NCI-H345 treated with DMSO at 0.1 percent for 48 hours (cell line): ENCODE results near the gene TIAM2.
"Not testable (repeated sequence)": the region's sequence is repeated elsewhere in the genome, so short reads cannot be mapped to it uniquely, and the experiment has no call there.

Experiments
- DNase-seq: peaks from one replicate; lab custom pipeline; 2025; ENCODE audit not compliant: unreplicated experiment; lab: John Stamatoyannopoulos, UW

TIAM2 gene

DNA sequence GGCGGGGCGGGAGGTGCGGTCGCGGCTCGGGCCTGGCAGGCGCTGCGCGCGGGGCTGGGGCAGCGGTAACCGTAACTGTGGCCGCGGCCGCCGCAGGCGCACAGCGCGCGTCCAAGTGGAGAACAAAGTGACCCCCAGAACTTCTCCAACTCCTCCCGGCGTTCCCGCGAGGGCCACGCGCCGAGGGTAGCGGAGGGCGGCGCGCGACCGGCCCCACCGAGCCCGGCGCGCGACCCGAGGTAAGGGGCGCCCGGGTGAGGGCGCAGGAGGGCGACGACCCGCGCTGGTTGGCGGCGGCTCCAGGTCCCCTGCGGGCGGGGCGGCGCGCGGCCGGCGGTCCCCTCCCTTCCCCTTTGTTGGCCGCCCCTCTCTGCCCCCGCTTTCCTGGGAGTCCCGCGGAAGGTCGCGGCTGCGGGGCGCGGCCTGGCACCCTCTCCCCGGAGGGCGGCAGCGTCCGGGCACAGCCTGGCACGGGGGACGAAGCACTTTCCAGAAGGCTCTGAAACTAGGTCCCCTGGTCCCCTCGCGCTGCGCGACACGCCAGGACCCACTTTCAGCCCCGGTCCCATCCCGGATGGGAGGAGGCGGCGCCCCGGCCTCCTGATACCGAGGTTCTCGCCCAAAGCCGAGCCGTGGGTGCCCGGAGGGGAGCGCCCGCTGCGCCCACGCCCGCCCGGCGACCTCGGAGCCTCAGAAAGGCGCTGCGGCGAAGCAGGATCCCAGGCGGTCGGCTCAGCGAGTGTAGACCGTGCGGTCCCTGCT, at the start of gene TIAM2:
TIAM2 (plus strand) TSS at position 62 of the 762 bp plus-strand sequence. CDS start 133,909 bp downstream, outside the sequence.
- DNase-seq = no peak

DNA sequence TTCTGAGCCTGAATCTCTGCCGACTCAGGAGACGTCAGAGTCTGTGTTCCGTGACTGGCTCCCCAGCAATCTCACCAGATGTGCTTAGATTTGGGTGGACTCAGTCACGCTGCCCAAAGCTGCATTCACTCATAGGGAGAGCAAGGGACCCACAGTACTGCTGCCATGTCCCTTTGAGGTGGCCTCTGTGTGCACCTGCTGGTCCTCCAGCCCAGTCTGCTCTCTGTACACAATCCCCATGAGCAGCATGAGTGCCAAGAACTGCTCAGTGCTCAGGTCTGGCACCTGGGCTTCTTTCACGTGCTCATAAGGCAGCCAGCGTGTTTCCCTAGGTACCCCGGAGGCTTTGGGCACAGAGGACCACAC, 44.2 kb upstream of the TIAM2 start:
- DNase-seq = no peak

DNA sequence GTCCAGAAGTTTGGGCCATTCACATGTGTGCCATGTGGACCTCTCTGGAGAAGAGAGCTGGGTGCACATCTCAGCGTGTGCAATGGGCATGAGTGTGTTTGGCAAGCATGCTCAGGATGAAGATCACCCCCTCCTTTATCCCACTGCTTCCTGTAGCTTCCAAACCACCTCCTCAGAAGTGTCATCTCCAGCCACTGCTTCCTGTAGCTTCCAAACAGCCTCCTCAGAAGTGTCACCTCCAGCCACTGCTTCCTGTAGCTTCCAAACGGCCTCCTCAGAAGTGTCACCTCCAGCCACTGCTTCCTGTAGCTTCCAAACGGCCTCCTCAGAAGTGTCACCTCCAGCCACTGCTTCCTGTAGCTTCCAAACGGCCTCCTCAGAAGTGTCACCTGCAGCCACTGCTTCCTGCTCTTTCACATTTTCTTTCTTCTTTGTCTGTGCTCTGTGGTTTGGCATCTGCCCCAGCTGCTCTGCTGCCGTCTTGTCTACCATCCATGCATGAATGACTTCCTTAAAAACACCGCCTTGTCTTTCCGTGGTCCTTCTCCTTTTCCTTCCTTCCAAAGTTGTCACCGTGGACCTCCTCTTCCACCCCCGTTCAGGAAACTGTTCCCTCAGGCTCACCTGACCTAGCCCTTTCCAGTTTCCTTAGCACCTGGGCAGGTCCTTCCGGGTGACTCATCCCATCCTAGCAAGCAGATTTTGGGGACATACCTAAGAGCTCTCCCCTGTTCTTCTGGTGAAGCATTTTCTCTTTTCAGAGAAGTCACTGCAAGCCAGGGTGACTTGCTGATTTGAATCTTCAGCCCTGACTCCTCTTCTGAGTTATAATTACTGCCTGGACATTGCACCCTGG, 43.5 kb upstream of the TIAM2 start:
- no peak for DNase-seq

DNA sequence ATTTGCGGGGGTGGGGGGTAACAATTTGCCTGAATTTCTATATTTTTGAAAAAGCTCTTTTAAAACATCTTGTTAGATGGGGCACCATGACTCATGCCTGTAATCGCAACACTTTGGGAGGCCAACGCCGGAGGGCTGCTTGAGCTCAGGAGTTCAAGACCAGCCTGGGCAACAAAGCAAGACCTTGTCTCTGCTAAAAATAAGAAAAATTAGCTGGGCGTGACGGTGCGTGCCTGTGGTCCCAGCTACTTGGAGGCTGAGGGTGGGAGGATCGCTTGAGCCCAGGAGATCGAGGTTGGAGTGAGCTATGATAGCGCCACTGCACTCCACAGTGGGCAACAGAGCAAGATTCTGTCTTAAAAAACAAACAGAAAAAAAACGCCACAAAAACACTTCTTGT, 41.5 kb upstream of the TIAM2 start:
- DNase-seq = no peak

DNA sequence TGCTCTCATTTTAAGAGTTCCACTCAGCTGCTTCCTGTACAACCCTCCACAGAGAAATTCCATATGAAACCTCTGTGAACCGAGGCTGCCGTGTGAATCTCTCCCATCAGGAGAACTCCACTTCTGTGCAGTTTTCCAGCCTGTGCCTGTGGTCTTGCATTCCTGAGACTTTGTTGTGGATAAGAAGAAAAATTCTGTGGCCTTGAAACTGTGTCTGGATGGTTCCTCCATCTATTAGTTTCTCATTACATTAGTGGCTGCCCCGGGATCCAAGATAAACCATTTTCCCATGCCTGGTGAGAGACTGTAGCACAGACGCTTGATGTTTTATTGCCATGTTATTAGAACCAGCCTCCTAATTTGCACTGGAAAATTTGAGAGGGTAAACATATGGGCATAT, 40.8 kb upstream of the TIAM2 start:
- no peak for DNase-seq

DNA sequence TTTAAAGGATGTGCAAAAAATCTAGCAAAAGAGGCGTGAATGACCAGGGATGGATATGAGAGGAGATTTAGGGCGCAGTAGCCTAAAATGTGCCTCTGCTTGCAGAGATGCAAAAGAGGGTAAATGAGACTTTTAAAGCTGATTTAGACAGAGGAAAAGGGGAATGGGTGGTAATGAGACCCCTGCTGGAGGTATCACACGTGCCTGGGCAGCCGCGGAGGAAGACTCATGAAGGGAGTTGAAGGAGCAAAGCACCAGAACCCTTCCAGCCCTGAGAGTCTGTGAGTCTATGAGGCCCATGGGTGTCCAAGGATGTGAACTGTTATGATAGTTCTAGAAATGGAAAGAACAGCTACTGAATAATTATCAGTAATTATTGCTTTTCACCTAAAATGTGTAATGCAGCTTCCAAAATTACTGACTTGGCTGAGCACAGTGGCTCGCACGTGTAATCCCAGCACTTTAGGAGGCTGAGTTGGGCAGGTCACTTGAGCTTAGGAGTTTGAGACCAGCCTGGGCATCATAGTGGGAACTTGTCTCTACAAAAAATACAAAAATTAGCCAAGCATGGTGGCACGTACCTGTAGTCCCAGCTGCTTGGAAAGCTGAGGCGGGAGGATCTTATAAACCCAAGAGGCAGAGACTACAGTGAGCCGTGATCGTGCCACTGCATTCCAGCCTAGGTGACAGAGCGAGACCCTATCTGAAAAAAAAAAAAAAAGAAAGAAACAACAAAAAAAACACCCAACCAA, 38.2 kb upstream of the TIAM2 start:
- no peak for DNase-seq

DNA sequence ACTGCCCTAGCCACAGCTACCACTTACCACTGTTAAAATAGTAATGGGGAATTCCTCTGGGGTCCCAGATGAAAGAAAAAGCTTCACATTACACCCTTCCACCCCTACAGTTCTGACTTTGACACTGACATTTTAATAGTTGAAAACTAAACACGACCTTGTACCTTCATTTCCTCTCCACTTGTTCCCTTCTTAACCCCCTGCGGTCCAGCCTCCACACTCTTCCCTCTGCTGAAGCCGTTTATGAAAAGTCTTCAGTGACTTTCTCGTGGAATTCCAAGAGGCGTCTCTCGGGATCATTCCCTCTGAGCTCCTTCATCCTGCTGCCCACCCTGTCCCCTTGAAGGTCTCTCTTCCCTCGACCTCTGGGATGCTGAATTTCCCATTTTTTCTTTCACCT, 36.6 kb upstream of the TIAM2 start:
- no peak for DNase-seq

DNA sequence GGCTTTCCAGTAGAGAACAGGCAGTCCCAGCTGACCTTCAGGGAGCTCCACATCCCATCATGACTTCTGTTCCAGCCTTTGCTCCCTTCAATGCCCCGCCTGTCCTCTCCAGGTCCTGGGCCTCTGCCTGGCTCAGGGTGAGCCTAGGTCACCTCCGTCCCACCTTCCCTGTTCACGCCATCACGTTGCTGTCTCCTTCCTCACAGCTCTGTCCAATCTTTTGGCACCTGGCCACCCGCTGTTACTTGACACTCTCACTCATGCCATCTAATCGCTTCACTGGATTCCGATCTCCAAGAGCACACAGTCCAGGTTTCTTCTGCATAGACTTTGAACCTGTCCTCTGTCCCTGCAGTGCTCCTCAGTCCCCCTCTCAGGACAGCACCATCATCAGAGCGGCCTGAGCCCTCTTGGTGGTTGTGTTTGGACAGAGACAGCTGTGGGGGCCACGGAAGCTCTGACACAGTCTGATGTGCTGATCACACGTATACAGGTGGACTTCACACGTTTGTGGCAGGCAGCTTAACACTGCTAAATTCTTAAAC, 34.7 kb upstream of the TIAM2 start:
- no peak for DNase-seq

DNA sequence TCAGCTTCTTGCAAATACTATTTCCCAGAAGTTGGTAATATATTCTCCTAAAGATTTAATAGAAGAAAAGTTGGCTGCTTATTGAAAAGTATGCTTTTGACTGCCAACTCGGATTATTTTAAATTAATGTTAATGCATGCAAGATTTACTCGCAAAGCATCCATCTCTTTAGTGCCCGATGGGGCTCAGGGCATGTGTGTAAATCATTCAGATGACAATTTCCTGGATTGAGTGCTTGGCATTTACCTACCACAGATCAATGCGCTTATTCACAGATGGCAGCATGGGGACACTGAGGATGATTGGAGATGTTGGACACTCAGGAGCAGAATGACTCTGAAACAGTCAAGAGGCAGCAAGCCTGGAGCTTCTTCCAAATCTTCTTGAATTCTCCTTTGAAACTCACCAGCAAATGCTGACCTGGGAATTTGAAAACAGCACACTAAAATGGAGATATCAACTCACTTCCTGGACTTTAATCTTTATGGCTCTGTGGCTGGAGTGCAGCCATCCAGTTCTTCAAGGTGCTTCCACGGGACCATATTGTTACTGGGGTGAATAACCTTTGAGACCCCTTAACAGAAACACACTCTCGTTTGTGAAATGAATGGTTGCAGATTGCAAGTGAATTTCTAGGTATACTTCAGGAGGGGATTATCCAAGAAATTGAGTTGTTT, 34.1 kb upstream of the TIAM2 start:
- no peak for DNase-seq

DNA sequence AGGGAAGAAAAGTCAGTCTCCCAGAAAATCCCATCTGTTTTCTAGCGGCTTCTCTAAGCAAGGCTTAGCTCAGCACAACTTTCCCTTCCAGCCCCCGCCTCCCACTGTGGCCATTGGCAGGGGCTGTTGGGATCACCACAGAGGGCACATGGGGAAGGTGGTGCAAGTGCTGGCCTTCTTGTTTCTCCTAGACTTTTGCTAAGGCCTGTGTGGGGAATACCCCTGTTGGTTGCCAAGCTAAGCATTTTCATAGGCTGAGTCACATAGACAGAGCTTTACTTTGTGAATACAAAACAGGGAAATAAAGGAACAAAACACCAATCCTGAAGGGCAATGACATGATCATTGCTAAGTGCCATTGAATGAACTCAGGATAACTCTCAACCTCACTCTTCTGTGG, 32.4 kb upstream of the TIAM2 start:
- DNase-seq = no peak

DNA sequence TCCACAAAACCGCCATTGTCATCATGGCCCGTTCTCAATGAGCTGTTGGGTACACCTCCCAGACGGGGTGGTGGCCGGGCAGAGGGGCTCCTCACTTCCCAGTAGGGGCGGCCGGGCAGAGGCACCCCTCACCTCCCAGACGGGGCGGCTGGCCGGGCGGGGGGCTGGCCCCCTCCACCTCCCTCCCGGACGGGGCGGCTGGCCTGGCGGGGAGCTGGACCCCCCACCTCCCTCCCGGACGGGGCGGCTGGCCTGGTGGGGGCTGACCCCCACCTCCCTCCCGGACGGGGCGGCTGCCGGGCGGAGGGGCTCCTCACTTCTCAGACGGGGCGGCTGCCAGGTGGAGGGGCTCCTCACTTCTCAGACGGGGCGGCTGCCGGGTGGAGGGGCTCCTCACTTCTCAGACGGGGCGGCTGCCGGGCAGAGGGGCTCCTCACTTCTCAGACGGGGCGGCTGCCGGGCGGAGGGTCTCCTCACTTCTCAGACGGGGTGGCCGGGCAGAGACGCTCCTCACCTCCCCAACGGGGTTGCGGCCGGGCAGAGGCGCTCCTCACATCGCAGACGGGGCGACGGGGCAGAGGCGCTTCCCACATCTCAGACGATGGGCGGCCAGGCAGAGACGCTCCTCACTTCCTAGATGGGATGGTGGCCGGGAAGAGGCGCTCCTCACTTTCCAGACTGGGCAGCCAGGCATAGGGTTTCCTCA, 28.9 kb upstream of the TIAM2 start:
- not testable (repeated sequence) for DNase-seq

DNA sequence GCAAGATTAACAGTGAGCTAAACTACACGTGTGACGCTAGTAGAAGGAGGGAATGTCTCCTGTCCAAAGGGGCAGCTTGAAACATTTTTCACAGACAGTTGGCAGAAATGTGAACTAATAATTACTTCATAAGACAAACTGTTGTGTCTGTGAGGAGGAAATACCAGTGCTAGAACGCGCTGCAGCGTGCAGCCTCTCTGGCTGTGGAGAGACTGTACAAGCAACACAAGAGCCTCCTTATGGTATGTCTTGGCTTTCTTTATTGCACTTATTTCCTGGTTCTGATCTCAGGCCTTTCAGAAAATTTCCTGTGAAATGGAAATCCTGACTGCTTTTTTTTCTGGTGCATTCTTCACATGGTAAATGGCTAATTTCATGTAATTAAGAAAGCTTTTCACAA, 25.3 kb upstream of the TIAM2 start:
- DNase-seq = no peak

DNA sequence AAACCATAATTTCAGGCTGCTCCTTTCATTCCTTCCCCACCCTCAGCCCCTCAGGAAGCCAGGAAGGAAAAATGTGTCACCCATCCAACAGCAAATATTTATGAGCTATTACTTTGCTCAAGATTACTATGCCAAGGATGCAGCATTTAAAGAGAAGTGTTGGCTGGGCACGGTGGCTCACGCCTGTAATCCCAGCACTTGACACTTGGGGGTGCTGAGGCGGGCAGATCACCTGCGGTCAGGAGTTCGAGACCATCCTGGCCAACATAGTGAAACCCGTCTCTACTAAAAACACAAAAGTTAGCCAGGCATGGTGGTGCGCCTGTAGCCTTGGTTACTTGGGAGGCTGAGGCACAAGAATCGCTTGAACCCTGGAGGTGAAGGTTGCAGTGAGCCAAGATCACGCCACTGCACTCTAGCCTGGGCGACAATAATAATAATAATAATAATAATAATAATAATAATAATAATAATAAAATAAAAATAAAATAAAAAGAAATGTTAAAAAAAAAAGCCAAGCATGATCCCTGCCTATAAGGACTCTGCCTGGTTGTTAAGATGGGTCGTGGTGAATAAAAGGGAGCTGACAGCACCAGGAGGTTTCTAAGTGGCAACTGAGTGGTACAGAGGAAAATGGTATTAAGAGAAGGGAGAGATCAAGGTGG, 20.5 kb upstream of the TIAM2 start:
- DNase-seq = no peak

DNA sequence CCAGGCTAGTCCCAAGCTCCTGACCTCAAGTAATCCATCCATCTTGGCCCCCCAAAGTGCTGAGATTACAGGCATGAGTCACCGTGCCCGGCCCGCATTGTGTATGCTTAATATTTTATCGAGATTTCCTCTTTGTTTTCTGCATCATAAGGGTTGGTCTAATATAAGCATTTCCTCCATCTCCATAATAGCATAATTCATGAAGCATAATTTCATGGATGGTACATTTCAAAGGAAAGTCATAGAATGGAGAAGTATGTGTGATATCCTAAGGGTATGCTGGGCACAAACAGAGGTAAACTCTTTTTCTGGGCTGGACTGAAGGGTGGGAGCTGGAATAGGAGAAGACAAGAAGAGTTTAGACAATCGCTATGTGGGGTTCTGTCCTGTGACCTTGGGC, 17.5 kb upstream of the TIAM2 start:
- no peak for DNase-seq

DNA sequence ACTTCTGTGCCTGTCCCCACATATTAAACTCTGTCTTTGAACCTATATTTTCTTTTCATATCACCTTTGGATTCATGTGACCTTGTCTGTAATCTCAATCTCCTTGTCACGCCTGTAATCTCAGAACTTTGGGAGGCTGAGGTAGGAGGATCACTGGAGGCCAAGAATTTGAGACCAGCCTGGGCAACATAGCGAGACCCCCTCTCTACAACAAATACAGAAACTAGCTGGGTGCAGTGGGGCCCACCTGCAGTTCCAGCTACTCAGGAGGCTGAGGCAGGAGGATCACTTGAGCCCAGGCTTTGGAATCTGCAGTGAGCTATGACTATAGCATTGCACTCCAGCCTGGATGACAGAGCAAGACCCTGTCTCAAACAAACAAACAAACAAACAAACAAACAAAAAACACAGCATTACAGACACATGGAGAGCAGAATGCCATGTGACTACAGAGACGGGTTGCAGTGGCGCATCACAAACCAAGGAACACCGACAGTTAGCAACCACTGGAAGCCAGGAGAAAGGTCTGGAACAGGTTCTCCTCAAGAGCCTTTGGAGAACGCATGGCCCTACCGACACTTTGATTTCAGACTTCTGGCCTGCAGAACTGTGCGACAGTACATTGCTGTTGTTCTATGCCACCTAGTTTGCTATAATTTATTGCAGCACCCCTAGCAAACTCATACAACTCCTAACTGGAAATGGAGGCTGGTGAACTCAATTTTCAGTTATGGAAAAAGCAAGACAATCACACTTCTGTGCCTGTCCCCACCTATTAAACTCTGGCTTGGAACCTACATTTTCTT, 14.6 kb upstream of the TIAM2 start:
- DNase-seq = no peak

DNA sequence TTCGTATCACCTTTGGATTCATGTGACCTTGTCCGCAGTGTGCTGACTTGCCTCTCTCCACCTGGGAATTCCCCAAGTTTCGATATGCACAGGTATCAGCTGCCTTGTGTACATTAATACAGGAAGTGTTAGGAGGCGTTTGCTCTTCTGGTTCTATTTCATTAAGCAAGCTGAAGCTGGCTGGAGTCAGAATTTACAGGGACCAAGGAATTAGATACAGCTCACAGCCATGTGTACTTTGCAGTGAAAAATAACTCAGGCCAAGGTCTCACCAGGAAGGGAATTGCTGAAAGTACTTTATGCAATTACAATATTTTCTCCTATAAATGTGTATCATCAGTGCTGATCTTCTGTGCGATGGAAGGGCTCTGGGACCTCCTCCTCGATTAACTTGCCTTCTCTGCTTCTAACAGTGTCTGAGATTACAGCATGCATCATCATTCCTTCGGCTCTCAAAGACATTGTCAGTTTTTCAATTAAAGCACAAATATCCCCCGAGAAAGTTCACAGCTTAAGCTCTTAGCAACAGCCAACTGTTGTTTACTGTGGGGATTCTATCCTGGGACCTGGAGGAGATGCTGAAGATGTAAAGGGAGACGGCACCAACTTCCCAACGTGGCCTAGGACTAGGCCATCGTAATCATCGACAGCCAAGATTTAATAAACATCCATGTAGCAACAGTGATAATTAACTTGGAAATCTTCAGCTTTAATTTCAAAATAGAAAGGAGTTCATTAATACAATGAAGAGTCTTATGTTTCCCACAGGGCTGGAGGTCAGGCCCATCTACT, 13.8 kb upstream of the TIAM2 start:
- no peak for DNase-seq

DNA sequence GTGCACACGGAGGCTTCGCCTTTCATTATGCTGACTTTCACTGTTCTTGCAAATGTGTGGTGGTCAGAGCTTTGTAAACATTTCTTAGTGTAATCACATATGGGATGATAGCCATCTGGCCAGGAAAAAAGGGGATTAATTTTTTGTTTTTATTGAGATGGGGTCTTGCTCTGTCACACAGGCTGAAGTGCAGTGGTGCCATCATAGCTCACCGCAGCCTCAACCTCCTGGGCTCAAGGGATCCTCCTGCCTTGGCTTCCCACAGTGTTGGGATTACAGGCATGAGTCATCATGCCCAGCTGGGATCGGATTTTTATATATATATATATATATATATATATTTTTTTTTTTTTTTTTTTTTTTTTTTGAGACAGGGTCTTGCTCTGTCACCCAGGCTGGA, 11.0 kb upstream of the TIAM2 start:
- DNase-seq = no peak

DNA sequence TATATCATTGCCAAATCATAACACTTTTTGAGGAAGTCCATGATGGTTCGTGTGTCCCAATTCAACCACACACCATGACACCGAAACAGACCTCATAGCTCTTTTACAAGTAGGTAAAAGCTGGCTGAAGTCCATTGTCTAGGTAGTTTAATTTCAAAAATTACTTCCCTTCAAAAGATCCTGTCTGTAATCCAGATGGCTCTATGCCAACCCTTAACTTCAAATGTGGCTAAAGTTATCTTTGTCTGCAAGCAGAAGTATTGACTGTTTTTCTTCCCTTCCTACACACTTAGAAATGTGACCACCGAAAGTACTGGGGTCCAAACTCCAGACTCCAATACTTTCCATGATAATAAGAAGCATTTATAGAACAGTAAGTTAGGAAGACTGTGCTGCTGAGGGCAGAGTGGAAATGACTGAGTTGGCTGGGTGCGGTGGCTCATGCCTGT, 8.3 kb upstream of the TIAM2 start:
- no peak for DNase-seq
